HepG2 (cell line): Measurements from ENCODE around the gene SOAT2. TPM values are rescaled to one million over a fixed set of nuclear protein-coding genes. Genes with fewer than 3 reads are reported as not detected.
A peak's percentile ranks its signal among the peaks of the same experiment; 100 is the strongest.

Experiments used
- ATAC-seq: fragments of 200-7000 bp; cut with Tn5 transposase; 3 replicates; pipeline ENCODE4 v1.9.1; 2020; ENCODE audit warnings: mild to moderate bottlenecking, moderate library complexity
- BruUV-seq: library from RNA; stranded (reverse); fragments of 400-500 nt; replicated peaks from 2 replicates; lab custom pipeline; 2021; lab: Mats Ljungman, UMichigan
- CTCF ChIA-PET: fragments of 300-600 bp; formaldehyde crosslinking; extraction: SDS; loops from one replicate; lab custom pipeline; 2021; ENCODE audit warnings: low total read pairs, inconsistent platforms, low intra/inter-chr PET ratio; lab: Yijun Ruan, JAX
- POLR2A ChIA-PET: fragments of 350-600 bp; sonication (Branson Sonifier 250); formaldehyde crosslinking; loops from one replicate; lab custom pipeline; 2020; ENCODE audit warnings: antibody characterized with exemption, inconsistent platforms; lab: Yijun Ruan, JAX
- DNase-seq: peaks from one replicate; pipeline ENCODE4 v3.0.0-alpha.2; 2015; ENCODE audit warnings: low spot score
- FAIRE-seq: peaks from 3 replicates; lab custom pipeline; 2011; peaks lifted over from hg19 to GRCh38; lab: Jason Lieb, UNC
- H2AFZ ChIP-seq: one replicate; pipeline ENCODE4 v1.6.1; 2011; ENCODE audit warnings: low read length, inconsistent platforms
- H3K27ac ChIP-seq: fragments of 300-600 bp; 3 replicates; pipeline ENCODE4 v1.8.0; 2011; ENCODE audit warnings: mixed run types, mild to moderate bottlenecking, mixed read lengths, low read length, inconsistent platforms; ENCODE audit not compliant: insufficient read depth; ENCODE audit errors: extremely low read length
- H3K27me3 ChIP-seq, 2 experiments: fragments of 200-600 bp in 1 of 2; 2 replicates in 1 of 2; 3 replicates in 1 of 2; pipeline versions ENCODE4 v1.6.0 to v1.8.0; 2011; ENCODE audit warnings: low read length in 2 of 2, mild to moderate bottlenecking in 2 of 2, moderate library complexity in 2 of 2, inconsistent platforms in 1 of 2; ENCODE audit not compliant: insufficient read depth in 2 of 2, control insufficient read depth in 1 of 2
- H3K36me3 ChIP-seq, 2 experiments: fragments of 200-600 bp in 1 of 2; replicated peaks in 1 of 2; 2 replicates in 1 of 2; 3 replicates in 1 of 2; pipeline versions ENCODE4 v1.5.1 to v1.8.0; 2011; ENCODE audit warnings: low read length in 2 of 2, inconsistent platforms in 1 of 2; ENCODE audit not compliant: insufficient read depth in 2 of 2, control insufficient read depth in 1 of 2
- H3K4me1 ChIP-seq: 2 replicates; pipeline ENCODE4 v1.5.1; 2012; ENCODE audit warnings: low read length, inconsistent platforms; ENCODE audit not compliant: insufficient read depth
- H3K4me2 ChIP-seq: 2 replicates; pipeline ENCODE4 v1.6.0; 2011; ENCODE audit warnings: low read depth, low read length, inconsistent platforms
- H3K4me3 ChIP-seq, 3 experiments: fragments of 200-600 bp in 1 of 3; sonication (generic), shearing (Covaris generic) in 1 of 3; replicated peaks in 1 of 3; 2 replicates each; pipeline ENCODE4 v1.5.1; 2011 to 2016; ENCODE audit warnings: low read length in 3 of 3, inconsistent platforms in 2 of 3, low read depth in 2 of 3, mild to moderate bottlenecking in 2 of 3, control low read depth in 1 of 3, mixed read lengths in 1 of 3; ENCODE audit not compliant: insufficient read depth in 1 of 3
- H3K79me2 ChIP-seq: one replicate; pipeline ENCODE4 v1.6.1; 2011; ENCODE audit warnings: low read length, inconsistent platforms; ENCODE audit not compliant: insufficient read depth
- H3K9ac ChIP-seq: 2 replicates; pipeline ENCODE4 v1.6.0; 2011; ENCODE audit warnings: mild to moderate bottlenecking, low read depth, low read length, inconsistent platforms; ENCODE audit not compliant: insufficient read depth
- H3K9me3 ChIP-seq: 2 replicates; pipeline ENCODE4 v1.5.1; 2012; ENCODE audit warnings: mild to moderate bottlenecking, low read length
- H4K20me1 ChIP-seq: 2 replicates; pipeline ENCODE4 v1.6.0; 2011; ENCODE audit warnings: inconsistent platforms, mild to moderate bottlenecking, low read length, moderate library complexity; ENCODE audit not compliant: insufficient read depth
- BORCS8-MEF2B ChIP-seq: sonication (generic); formaldehyde crosslinking; IDR thresholded peaks from 2 replicates; pipeline ENCODE4 v1.8.0; 2022; ENCODE audit warnings: mild to moderate bottlenecking, missing genetic modification reagents
- BRD4 ChIP-seq: sonication (generic); formaldehyde crosslinking; IDR thresholded peaks from 2 replicates; pipeline ENCODE4 v1.4.0; 2020; ENCODE audit warnings: missing genetic modification reagents
- LCORL ChIP-seq, 2 experiments: fragments of 450-650 bp in 1 of 2; sonication (generic) in 1 of 2; formaldehyde crosslinking in 1 of 2; IDR thresholded peaks; 2 replicates each; pipeline versions ENCODE4 v1.5.0 to v1.6.1; 2017 to 2020; ENCODE audit warnings: antibody characterized with exemption in 1 of 2, missing genetic modification reagents in 1 of 2
- MXI1 ChIP-seq: IDR thresholded peaks from 3 replicates; pipeline ENCODE4 v1.6.1; 2012; ENCODE audit warnings: low read depth, low read length, inconsistent platforms, borderline replicate concordance
- NR2F6 ChIP-seq, 2 experiments: IDR thresholded peaks; 2 replicates each; pipeline ENCODE4 v1.6.1; 2016; ENCODE audit warnings: antibody characterized with exemption in 1 of 2, mild to moderate bottlenecking in 1 of 2
- PHF5A ChIP-seq: IDR thresholded peaks from one replicate; pipeline ENCODE4 v1.6.1; 2018; ENCODE audit warnings: low read depth, missing genetic modification reagents; ENCODE audit not compliant: unreplicated experiment
- SMAD9 ChIP-seq: sonication (generic); formaldehyde crosslinking; IDR thresholded peaks from 2 replicates; pipeline ENCODE4 v1.5.1; 2020; ENCODE audit warnings: mild to moderate bottlenecking, missing genetic modification reagents
- SSRP1 ChIP-seq: IDR thresholded peaks from 2 replicates; pipeline ENCODE4 v1.6.1; 2016; ENCODE audit warnings: control low read depth
- TCF7L2 ChIP-seq: IDR thresholded peaks from 2 replicates; pipeline ENCODE4 v1.6.1; 2011; ENCODE audit warnings: mild to moderate bottlenecking, low read depth, low read length, moderate library complexity
- ZBED4 ChIP-seq: sonication (generic); formaldehyde crosslinking; IDR thresholded peaks from 2 replicates; pipeline ENCODE4 v1.4.0; 2020; ENCODE audit warnings: missing genetic modification reagents, borderline replicate concordance
- ZNF138 ChIP-seq: sonication (generic); formaldehyde crosslinking; IDR thresholded peaks from 2 replicates; pipeline ENCODE4 v1.5.0; 2020; ENCODE audit warnings: mild to moderate bottlenecking, low read depth, missing genetic modification reagents
- ZNF543 ChIP-seq: sonication (generic); formaldehyde crosslinking; IDR thresholded peaks from 2 replicates; pipeline ENCODE4 v1.4.0; 2020; ENCODE audit warnings: mild to moderate bottlenecking, missing genetic modification reagents
- ZNF776 ChIP-seq: sonication (generic); formaldehyde crosslinking; IDR thresholded peaks from 2 replicates; pipeline ENCODE4 v1.4.0; 2020; ENCODE audit warnings: mild to moderate bottlenecking, missing genetic modification reagents
- WGBS: methylation state at CpG from one replicate; pipeline ENCODE4 v1.1.6; 2017; ENCODE audit warnings: low lambda C conversion rate; 5-methylcytosine and 5-hydroxymethylcytosine counted together
- in situ Hi-C: cut with HindIII; loops from 2 replicates; pipeline ENCODE4 v1.10.0; 2017; ENCODE audit warnings: low pct_unique_long_range_greater_than_20kb; ENCODE audit not compliant: extremely low pct_ligation_motif_present
- intact Hi-C: fragments of 100-400 bp; cut with micrococcal nuclease; formaldehyde crosslinking; loops from one replicate; pipeline ENCODE4 v1.10.0; 2022; ENCODE audit not compliant: unreplicated experiment
- polyA plus RNA-seq, 8 experiments: library from polyadenylated mRNA; depleted of rRNA in 3 of 8; stranded (reverse) in 7 of 8; unstranded in 1 of 8; fragments of >200 nt; fragmentation: Illumina TruSeq in 4 of 8; extraction: Trizol in 4 of 8; gene quantifications; 2 replicates each; pipeline versions ENCODE4 v1.2.1 to v1.2.3, GENCODE V29; 2011 to 2016; ENCODE audit warnings: low read depth in 4 of 8, missing spikeins in 1 of 8, mixed read lengths in 1 of 8; ENCODE audit not compliant: insufficient read depth in 1 of 8
- total RNA-seq, 5 experiments: library from RNA; depleted of rRNA; stranded (reverse); fragments of >200 nt; fragmentation: Illumina TruSeq; extraction: Trizol; gene quantifications; 2 replicates each; pipeline ENCODE4 v1.2.3, GENCODE V29; 2016; ENCODE audit warnings: low read depth in 1 of 5
- TF ChIP-seq, protein P1 (sequence below): sonication (generic); formaldehyde crosslinking; IDR thresholded peaks from 2 replicates; pipeline ENCODE4 v1.4.0; 2020; ENCODE audit warnings: mild to moderate bottlenecking, missing genetic modification reagents
- TF ChIP-seq, protein P2 (sequence below): sonication (generic); formaldehyde crosslinking; IDR thresholded peaks from 2 replicates; pipeline ENCODE4 v1.8.1; 2022; ENCODE audit warnings: low read depth, mild to moderate bottlenecking, missing genetic modification reagents

The SOAT2 gene
- total and polyA plus RNA-seq, 2 of the 13 experiments (the other 11 are each of a cell fraction or from before 2014, with no cell fraction given) = 14.9 to 108 TPM

GRCh38 chr12:53078425-53079225 lies 24.7 kb upstream of the SOAT2 start:
- WGBS = 37% methylated on average over 10 of the region's 25 CpGs
- TF ChIP-seq ZNF138 = no peak
- peak; percentile 45 for TF ChIP-seq ZBED4 (CRISPR knock-in tag)
- TF ChIP-seq, protein P1, sequence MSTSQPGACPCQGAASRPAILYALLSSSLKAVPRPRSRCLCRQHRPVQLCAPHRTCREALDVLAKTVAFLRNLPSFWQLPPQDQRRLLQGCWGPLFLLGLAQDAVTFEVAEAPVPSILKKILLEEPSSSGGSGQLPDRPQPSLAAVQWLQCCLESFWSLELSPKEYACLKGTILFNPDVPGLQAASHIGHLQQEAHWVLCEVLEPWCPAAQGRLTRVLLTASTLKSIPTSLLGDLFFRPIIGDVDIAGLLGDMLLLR = peak; percentile 65
- TF ChIP-seq PHF5A = no peak
- TF ChIP-seq, protein P2, sequence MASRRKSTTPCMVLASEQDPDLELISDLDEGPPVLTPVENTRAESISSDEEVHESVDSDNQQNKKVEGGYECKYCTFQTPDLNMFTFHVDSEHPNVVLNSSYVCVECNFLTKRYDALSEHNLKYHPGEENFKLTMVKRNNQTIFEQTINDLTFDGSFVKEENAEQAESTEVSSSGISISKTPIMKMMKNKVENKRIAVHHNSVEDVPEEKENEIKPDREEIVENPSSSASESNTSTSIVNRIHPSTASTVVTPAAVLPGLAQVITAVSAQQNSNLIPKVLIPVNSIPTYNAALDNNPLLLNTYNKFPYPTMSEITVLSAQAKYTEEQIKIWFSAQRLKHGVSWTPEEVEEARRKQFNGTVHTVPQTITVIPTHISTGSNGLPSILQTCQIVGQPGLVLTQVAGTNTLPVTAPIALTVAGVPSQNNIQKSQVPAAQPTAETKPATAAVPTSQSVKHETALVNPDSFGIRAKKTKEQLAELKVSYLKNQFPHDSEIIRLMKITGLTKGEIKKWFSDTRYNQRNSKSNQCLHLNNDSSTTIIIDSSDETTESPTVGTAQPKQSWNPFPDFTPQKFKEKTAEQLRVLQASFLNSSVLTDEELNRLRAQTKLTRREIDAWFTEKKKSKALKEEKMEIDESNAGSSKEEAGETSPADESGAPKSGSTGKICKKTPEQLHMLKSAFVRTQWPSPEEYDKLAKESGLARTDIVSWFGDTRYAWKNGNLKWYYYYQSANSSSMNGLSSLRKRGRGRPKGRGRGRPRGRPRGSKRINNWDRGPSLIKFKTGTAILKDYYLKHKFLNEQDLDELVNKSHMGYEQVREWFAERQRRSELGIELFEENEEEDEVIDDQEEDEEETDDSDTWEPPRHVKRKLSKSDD (CRISPR knock-in tag) = no peak
- peak; percentile 45; the same call in 1 of the 2 replicates for TF ChIP-seq ZNF543 (CRISPR knock-in tag)
- peak; percentile 60; the same call in 1 of the 2 replicates for TF ChIP-seq BRD4 (CRISPR knock-in tag)
- TF ChIP-seq MXI1 = 0 out of 3 replicates have a peak, but pooled peaks have one; percentile 16
- TF ChIP-seq BORCS8-MEF2B (CRISPR knock-in tag) = no peak
- no peak for TF ChIP-seq TCF7L2
- no peak for TF ChIP-seq SSRP1 (CRISPR knock-in tag)
- TF ChIP-seq NR2F6 (IDR thresholded peaks at IDR 0.05) = no peak
- no peak for TF ChIP-seq NR2F6 (CRISPR knock-in tag; IDR thresholded peaks at IDR 0.05)
- no peak for TF ChIP-seq LCORL (IDR thresholded peaks at IDR 0.05)
- no peak; the same call in 1 of the 2 replicates for TF ChIP-seq LCORL (CRISPR knock-in tag; IDR thresholded peaks at IDR 0.05)
- peak; percentile 33 for TF ChIP-seq ZNF776
- no peak for TF ChIP-seq SMAD9 (CRISPR knock-in tag)

More at GRCh38 chr12:53078425-53079225, 24.7 kb upstream of the SOAT2 start:
- FAIRE-seq (no peak), DNase-seq (no peak), ATAC-seq (peak; percentile 34; the same call in 2 of the 3 replicates)
- POLR2A ChIA-PET = interaction anchor here (0.7 to 3.6 kb wide), 30 partner anchors 11 to 422 kb away, joined by 3 to 102 read pairs (median 7); partner anchors contain the start of genes AAAS, CSAD, EIF4B and IGFBP6
- H3K79me2 ChIP-seq = no peaks in the 10 kb centered on the region
- peaks cover 60% of the 10 kb centered on the region for H3K4me1 ChIP-seq
- in situ Hi-C loops = no loop called here
- peak overlapping the region; percentile 39 for H2AFZ ChIP-seq
- intact Hi-C loops = loop anchor here (2.0 kb wide), 1 partner anchor 20 kb away; no protein-coding TSS in a partner anchor
- peak overlapping the region; percentile 83 for H3K9ac ChIP-seq
- peak overlapping the region; percentile 84 for H3K27ac ChIP-seq
- peaks cover 1 to 12% of the 10 kb centered on the region in 2 experiments; a peak in 1 of 5 replicates for H3K36me3 ChIP-seq
- CTCF ChIA-PET = no interaction called here
- H4K20me1 ChIP-seq = no peaks in the 10 kb centered on the region
- H3K4me2 ChIP-seq = peak overlapping the region; percentile 84
- no peaks in the 10 kb centered on the region; a peak in 1 of 5 replicates for H3K27me3 ChIP-seq
- TSS peak; percentile 89 for BruUV-seq
- peak overlapping the region; percentile 72 to 89 (median 73) for H3K4me3 ChIP-seq
- no peaks in the 10 kb centered on the region for H3K9me3 ChIP-seq
